Caki2 (cell line): ENCODE data around the gene VIPR2. TPM values are rescaled to one million over a fixed set of nuclear protein-coding genes. Genes with fewer than 3 reads are reported as not detected.
"Not testable (repeated sequence)": the region's sequence is repeated elsewhere in the genome, so short reads cannot be mapped to it uniquely, and the experiment has no call there.

Experiments
- DNase-seq: peaks from one replicate; pipeline ENCODE4 v3.0.0-alpha.2; 2015; ENCODE audit warnings: low read depth
- in situ Hi-C: cut with HindIII; loops from 2 replicates; pipeline ENCODE4 v1.10.0; 2016; ENCODE audit warnings: low sequenced_read_pairs, low pct_unique_long_range_greater_than_20kb, mixed read lengths
- total RNA-seq: library from RNA; depleted of rRNA; stranded (reverse); fragments of >200 nt; shearing (Covaris generic); gene quantifications from 2 replicates; pipeline ENCODE4 v1.2.3, GENCODE V29; 2014; ENCODE audit warnings: low replicate concordance; rRNA removed

Gene VIPR2, protein sequence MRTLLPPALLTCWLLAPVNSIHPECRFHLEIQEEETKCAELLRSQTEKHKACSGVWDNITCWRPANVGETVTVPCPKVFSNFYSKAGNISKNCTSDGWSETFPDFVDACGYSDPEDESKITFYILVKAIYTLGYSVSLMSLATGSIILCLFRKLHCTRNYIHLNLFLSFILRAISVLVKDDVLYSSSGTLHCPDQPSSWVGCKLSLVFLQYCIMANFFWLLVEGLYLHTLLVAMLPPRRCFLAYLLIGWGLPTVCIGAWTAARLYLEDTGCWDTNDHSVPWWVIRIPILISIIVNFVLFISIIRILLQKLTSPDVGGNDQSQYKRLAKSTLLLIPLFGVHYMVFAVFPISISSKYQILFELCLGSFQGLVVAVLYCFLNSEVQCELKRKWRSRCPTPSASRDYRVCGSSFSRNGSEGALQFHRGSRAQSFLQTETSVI
- total RNA-seq: not detected in 2 replicates

- in situ Hi-C loops: no loop called here
- DNase-seq: no peak
These were observed at the start of gene VIPR2 for GRCh38 chr7:159144758-159145489. VIPR2 (minus strand) TSS chr7:159144867; CDS start chr7:159144771, 96 bp downstream.

- DNase-seq: no peak
- in situ Hi-C loops: no loop called here
These were observed 49.0 kb upstream of the VIPR2 start for GRCh38 chr7:159193543-159194090.

DNA sequence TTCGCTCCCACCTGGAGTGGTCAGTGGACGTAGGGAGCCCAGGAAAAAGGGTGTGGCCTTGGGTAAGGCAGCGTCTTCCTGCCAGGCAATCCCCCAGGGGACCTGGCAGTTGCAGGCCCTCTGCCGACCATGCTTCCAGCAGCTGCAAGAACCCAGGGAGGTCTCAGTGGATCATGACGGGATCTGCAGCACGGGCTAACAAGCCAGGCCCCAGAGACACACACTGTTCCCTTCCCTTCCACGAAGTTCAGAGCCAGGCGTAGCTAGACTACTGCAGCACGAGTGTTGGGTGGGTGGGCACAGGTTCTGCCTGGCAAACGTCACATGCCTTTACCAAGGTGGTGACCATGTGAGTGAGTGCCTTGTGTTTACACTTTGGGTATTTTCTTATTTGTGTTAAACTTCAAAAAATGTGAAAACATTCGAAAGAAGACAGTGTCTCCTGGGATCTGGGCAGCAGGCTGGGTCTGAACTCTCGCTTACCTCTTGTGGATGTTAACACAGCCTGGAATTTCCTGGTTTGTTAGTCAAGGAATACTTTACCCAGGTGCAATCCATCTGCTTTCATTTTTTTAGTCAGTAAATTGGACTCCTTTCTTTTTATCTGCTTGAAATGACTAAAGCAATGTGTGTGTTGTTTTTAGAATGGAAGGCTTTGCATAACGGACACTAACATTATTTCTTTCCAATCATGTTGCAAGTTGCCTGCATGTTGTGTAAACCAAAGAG, 48.2 kb upstream of the VIPR2 start:
- no peak for DNase-seq
- in situ Hi-C loops: no loop called here

DNA sequence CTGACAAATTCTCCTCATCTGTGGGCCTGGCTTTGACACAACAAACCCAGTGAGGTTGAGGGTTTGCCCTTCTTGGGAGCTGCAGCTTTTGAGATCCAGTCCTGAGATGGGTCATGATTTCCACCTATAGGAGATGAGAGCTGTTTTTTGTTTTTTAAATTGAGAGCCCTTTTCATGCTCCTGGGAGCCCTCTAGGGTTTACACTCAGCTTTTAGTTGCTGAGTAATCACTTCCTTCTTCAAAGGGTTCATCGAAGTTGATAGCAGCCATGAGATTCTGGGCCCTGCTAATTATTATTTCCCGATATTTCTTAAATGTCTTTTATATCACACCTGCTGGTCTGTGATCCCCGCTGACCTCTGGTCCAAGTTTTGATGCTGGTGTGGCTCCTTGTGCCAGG, 47.3 kb upstream of the VIPR2 start:
- no peak for DNase-seq
- in situ Hi-C loops: no loop called here

DNA sequence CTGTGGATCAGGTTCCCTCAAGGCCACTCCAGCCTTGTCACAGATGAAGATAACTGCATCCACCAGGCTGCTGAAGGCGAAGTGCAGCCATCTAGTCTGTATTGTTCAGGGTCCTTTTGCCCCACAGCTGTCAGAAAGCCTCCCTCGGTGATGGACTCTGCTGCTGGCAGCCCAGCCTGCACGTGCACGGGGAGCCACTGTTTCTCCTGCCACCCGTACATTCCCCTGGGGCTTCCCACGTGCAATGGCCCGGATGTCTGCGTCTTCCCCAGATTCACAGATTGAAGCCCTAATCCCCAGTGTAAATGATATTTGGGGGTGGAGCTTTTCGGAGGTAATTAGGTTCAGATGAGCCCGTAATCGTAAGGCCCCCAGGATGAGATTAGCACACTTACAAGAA, 46.6 kb upstream of the VIPR2 start:
- in situ Hi-C loops: no loop called here
- DNase-seq: no peak

DNA sequence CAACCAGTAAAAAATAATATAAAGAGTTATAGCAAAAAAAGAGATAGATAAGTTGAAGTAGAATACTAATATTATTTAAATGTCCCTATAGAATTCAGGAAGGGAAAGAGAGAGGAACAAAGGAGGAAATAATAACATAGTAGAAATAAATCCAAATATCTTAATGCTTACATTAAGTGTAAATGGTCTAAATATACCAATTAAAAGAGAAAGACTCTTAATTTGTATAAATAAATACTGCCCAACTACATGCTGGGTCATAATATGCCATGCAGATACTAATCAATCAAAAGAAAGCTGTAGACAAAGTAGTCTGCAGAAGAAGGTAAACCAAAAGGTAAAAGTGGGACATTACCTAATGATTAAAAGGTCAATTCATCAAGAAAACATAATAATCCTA, 43.3 kb upstream of the VIPR2 start:
- DNase-seq: no peak

DNA sequence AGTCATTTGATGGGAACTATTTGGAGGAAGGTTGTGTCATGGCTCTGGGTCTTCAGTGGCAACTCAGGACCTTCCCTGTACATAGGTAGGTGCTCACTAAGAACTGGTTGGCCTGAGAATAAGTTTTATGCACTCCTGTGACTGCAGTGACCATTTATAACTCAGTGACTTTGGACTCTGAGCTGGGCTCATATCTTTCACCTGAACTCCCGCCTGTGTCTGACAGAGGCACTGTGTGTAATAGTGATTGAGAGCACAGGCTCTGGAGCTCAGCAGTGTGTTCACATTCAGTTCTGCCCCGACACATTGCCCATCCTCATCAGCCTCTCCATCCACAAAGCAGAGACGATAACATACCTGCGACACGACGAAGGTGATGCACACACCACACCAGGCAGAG, 34.6 kb upstream of the VIPR2 start:
- no peak for DNase-seq

More for the DNA sequence above, 43.3 kb upstream of the VIPR2 start:
- in situ Hi-C loops: no loop called here

GRCh38 chr7:159177284-159177953, 32.8 kb upstream of the VIPR2 start:
- no peak for DNase-seq
- in situ Hi-C loops: no loop called here

More for the DNA sequence above, 34.6 kb upstream of the VIPR2 start:
- in situ Hi-C loops: no loop called here

- no peak for DNase-seq
- in situ Hi-C loops: no loop called here
These were observed 31.1 kb upstream of the VIPR2 start for GRCh38 chr7:159175792-159176191.

- in situ Hi-C loops, DNase-seq: not testable (repeated sequence)
These were observed 30.4 kb upstream of the VIPR2 start for GRCh38 chr7:159175100-159175499.

DNA sequence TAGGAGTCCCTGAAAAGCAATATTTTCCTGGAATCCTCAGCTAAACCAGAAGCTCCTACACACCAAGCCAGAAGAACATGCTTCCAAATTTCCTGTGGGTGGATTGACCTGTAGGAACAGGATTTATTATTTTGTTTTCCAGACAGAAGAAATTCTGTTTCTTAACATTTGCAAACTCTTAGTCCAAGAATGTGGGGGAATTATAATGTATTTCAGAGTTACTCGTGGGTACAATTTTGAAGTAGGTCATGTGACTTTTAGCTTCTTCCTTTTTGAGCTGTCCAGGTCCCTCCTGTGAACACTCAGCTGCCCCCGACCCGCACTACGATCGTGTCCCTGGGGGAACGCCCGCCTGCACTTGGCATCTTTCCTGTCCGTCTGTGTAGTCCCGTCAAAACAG, 27.7 kb upstream of the VIPR2 start:
- no peak for DNase-seq
- in situ Hi-C loops: no loop called here

DNA sequence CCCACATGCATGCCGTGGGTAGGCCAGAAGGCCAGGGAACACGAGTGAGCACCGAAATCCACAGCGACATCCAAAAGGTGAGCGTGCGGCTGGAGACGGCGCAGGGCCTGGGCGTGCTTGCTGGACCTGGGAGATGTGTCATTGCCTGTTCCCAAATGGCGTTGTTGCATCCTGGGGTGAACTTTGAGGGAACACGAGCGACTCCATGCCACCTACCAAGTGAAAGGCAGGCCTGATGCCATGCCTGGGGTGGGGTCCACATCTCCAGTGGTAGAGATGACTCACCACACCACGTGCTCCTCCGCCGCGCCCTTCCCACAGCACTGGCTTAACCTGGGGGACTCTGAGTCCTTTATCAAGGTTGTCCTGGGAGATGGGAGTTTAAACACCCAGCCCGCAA, 24.7 kb upstream of the VIPR2 start:
- DNase-seq: no peak
- in situ Hi-C loops: no loop called here

DNA sequence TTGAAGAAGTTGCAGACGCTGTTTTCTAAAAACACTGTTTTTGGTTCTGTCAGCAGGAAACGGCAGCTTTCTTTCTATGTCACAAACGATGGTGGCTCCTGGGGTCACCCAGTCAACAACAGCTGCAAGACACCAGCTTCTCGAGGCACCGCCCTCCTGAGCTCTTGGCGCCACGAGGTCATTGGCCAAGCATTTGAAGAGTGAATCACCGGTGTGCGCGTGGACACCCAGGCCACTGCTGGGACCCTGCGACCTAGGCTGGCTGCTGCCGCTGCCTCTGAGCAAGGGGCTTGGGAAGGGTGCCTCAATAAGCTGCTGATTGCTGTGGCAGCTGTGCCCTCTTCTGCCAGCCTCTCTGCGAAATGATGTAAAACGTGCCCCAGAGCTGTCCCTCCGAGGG, 22.5 kb upstream of the VIPR2 start:
- no peak for DNase-seq
- in situ Hi-C loops: no loop called here

DNA sequence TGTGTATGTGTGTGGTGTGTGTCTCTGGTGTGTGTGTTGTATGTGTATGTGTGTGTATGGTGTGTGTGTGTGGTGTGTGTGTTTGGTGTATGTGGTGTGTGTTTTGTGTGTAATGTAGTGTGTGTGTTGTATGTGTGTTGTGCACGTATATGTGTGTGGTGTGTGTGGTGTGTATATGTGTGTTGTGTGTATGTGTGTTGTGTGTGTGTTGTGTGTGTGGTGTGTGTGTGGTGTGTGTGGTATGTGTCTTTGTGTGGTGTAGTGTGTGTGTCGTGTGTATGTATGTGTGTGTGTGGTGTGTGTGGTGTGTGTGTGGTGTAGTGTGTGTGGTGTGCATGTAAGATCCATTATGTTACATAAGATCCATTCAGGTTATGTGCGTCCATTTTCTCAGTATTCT, 21.9 kb upstream of the VIPR2 start:
- no peak for DNase-seq
- in situ Hi-C loops: no loop called here

GRCh38 chr7:159165352-159165751, 20.7 kb upstream of the VIPR2 start:
- DNase-seq: no peak
- in situ Hi-C loops: no loop called here

GRCh38 chr7:159163703-159164301, 19.1 kb upstream of the VIPR2 start:
- in situ Hi-C loops, DNase-seq: not testable (repeated sequence)

- DNase-seq, in situ Hi-C loops: not testable (repeated sequence)
These were observed 17.5 kb upstream of the VIPR2 start for GRCh38 chr7:159162050-159162626.
